Osteoblast (primary cell): Measurements from ENCODE around the gene MAPK8IP3. TPM values are rescaled to one million over a fixed set of nuclear protein-coding genes. Genes with fewer than 3 reads are reported as not detected.

ENCODE experiments used
- DNase-seq: peaks from one replicate; pipeline ENCODE4 v3.0.0; 2011; ENCODE audit warnings: low spot score, mixed read lengths; ENCODE audit not compliant: insufficient read length; ENCODE audit errors: missing footprints
- H2AFZ ChIP-seq: 2 replicates; pipeline ENCODE4 v1.6.0; 2011; ENCODE audit warnings: mild to moderate bottlenecking, low read length
- H3K27ac ChIP-seq: 2 replicates; pipeline ENCODE4 v1.5.1; 2011; ENCODE audit warnings: mild to moderate bottlenecking, low read depth, low read length, moderate library complexity
- H3K27me3 ChIP-seq: 2 replicates; pipeline ENCODE4 v1.6.0; 2012; ENCODE audit warnings: mild to moderate bottlenecking, control low read depth, inconsistent platforms, low read length, moderate library complexity; ENCODE audit not compliant: insufficient read depth
- H3K36me3 ChIP-seq: 2 replicates; pipeline ENCODE4 v1.5.1; 2011; ENCODE audit warnings: mild to moderate bottlenecking, low read length, control low read depth, moderate library complexity; ENCODE audit not compliant: insufficient read depth
- H3K4me1 ChIP-seq: 2 replicates; pipeline ENCODE4 v1.5.1; 2011; ENCODE audit warnings: mild to moderate bottlenecking, low read length, control low read depth, moderate library complexity; ENCODE audit not compliant: insufficient read depth
- H3K4me2 ChIP-seq: 2 replicates; pipeline ENCODE4 v1.6.0; 2011; ENCODE audit warnings: mild to moderate bottlenecking, low read length; ENCODE audit not compliant: insufficient read depth
- H3K4me3 ChIP-seq: fragments of 200-600 bp; sonication (generic); 3 replicates; pipeline ENCODE4 v1.5.1; 2012; ENCODE audit warnings: mild to moderate bottlenecking, low read length, inconsistent platforms; ENCODE audit not compliant: insufficient read depth
- H3K79me2 ChIP-seq: 2 replicates; pipeline ENCODE4 v1.6.0; 2012; ENCODE audit warnings: mild to moderate bottlenecking, low read length, control low read depth, inconsistent platforms; ENCODE audit not compliant: insufficient read depth
- H3K9me3 ChIP-seq: 2 replicates; pipeline ENCODE4 v1.5.1; 2011; ENCODE audit warnings: low read depth, low read length, control low read depth
- H4K20me1 ChIP-seq: 2 replicates; pipeline ENCODE4 v1.6.0; 2012; ENCODE audit warnings: mild to moderate bottlenecking, low read length, control low read depth; ENCODE audit not compliant: insufficient read depth
- total RNA-seq: library from RNA; depleted of rRNA; stranded (reverse); fragments of >200 nt; gene quantifications from 2 replicates; pipeline ENCODE4 v1.2.3, GENCODE V29; 2012
- TF ChIP-seq, protein P1 (sequence below): IDR thresholded peaks from 2 replicates; pipeline ENCODE4 v1.5.1; 2011; ENCODE audit warnings: mild to moderate bottlenecking, low read depth, low read length, moderate library complexity; ENCODE audit errors: extremely low read depth

Gene MAPK8IP3
- total RNA-seq, 1 donor: 64.1 TPM

GRCh38 chr16:1775846-1776671, 70.1 kb downstream of the MAPK8IP3 start:
- H3K36me3 ChIP-seq: peaks cover 29% of the 10 kb centered on the region
- H3K4me1 ChIP-seq: peaks cover 23% of the 10 kb centered on the region
- peak; percentile 85 for DNase-seq
- no peak overlapping the region for H3K4me3 ChIP-seq
- H3K4me2 ChIP-seq: no peak overlapping the region
- H3K27me3 ChIP-seq: no peaks in the 10 kb centered on the region
- H3K9me3 ChIP-seq: no peaks in the 10 kb centered on the region
- H3K27ac ChIP-seq: no peak overlapping the region
- no peak overlapping the region for H2AFZ ChIP-seq
- peaks cover 35% of the 10 kb centered on the region for H4K20me1 ChIP-seq
- TF ChIP-seq, protein P1, sequence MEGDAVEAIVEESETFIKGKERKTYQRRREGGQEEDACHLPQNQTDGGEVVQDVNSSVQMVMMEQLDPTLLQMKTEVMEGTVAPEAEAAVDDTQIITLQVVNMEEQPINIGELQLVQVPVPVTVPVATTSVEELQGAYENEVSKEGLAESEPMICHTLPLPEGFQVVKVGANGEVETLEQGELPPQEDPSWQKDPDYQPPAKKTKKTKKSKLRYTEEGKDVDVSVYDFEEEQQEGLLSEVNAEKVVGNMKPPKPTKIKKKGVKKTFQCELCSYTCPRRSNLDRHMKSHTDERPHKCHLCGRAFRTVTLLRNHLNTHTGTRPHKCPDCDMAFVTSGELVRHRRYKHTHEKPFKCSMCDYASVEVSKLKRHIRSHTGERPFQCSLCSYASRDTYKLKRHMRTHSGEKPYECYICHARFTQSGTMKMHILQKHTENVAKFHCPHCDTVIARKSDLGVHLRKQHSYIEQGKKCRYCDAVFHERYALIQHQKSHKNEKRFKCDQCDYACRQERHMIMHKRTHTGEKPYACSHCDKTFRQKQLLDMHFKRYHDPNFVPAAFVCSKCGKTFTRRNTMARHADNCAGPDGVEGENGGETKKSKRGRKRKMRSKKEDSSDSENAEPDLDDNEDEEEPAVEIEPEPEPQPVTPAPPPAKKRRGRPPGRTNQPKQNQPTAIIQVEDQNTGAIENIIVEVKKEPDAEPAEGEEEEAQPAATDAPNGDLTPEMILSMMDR: no peak
- H3K79me2 ChIP-seq: peaks cover 46% of the 10 kb centered on the region

DNA sequence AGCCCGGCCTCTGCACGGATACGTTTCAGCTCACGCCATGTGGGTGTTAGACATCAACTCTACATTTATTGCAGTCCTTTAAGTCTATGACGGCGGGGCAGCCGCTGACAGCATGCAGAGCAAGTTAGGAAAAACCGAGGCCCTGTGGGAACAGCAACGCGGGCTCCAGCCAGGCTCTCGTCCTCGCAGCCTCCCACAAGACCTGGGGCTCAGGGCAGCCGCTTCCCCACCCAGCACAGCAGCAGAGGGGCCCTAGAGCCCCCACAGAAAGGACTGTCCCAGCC, 70.6 kb downstream of the MAPK8IP3 start:
- peaks cover 40% of the 10 kb centered on the region for H4K20me1 ChIP-seq
- no peak overlapping the region for H3K27ac ChIP-seq
- peaks cover 49% of the 10 kb centered on the region for H3K79me2 ChIP-seq
- no peaks in the 10 kb centered on the region for H3K27me3 ChIP-seq
- H3K9me3 ChIP-seq: no peaks in the 10 kb centered on the region
- peaks cover 29% of the 10 kb centered on the region for H3K36me3 ChIP-seq
- peak; percentile 77 for DNase-seq
- TF ChIP-seq, protein P1: no peak
- no peak overlapping the region for H3K4me3 ChIP-seq
- H3K4me1 ChIP-seq: peaks cover 29% of the 10 kb centered on the region
- H3K4me2 ChIP-seq: no peak overlapping the region
- H2AFZ ChIP-seq: no peak overlapping the region

DNA sequence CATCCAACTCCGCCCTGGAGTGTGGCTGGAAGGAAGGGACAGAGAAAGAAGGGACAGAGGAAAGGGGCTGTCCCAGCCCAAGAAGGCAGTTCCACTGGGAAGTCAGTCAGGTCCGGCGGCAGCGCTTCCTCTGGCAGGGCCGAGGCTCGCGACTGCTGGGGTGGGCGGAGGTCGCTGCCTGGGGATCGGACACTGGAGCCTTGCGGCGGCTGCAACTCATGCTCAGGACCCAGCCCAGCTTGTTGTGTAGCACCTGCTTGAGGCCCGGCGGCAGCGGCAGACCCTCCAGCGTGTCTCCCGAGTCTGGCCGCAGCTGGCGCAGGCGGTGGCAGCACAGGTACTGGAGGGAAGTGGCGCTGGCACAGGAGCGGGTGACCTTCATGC, 71.0 kb downstream of the MAPK8IP3 start:
- TF ChIP-seq, protein P1: no peak
- no peaks in the 10 kb centered on the region for H3K27me3 ChIP-seq
- no peak overlapping the region for H3K27ac ChIP-seq
- peaks cover 29% of the 10 kb centered on the region for H3K36me3 ChIP-seq
- H3K79me2 ChIP-seq: peaks cover 46% of the 10 kb centered on the region
- no peak overlapping the region for H3K4me3 ChIP-seq
- H3K9me3 ChIP-seq: no peaks in the 10 kb centered on the region
- peaks cover 39% of the 10 kb centered on the region for H4K20me1 ChIP-seq
- H2AFZ ChIP-seq: no peak overlapping the region
- DNase-seq: peak; percentile 77
- H3K4me1 ChIP-seq: peaks cover 27% of the 10 kb centered on the region
- H3K4me2 ChIP-seq: no peak overlapping the region

DNA sequence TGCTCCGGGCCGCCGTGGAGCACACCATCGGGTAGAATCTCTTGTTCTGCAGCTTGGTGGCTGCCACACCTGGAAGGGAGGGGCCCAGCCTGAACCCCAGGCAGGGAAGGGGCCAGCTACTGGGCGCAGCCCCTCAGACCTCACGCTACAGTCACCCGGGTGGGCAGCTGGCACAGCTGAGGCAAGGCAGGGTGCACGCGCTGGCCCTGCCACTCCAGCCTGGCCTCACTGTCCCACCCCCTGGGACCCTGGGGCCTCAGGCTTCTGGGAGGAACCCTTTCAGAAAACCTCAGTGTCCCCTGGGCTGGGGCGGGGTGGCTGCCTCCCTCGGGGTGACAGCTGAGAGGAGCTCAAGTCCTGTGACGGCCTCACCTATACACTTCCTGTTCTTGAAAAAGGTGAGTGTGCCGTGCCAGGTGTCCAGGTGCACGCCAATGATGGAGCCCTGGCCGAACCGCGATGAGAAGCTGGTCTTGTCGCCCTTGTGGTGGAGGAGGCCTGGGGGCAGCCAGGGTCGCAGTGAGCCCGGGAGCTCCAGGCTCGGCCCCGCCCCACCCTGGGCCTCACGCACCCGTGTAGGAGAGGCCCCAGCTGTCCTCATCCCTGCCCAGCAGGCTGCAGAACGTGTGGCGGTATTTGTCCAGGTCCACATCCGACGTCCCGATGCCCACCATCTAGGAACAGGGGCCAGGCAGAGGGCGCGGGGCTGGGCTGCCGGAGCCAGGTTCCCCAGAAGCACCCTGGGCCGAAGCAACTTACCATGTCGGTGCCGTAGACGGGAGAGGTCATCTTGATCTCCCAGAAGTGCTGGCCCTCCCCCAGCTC, 71.6 kb downstream of the MAPK8IP3 start:
- TF ChIP-seq, protein P1: no peak
- no peak overlapping the region for H3K4me2 ChIP-seq
- H3K9me3 ChIP-seq: no peaks in the 10 kb centered on the region
- H3K4me3 ChIP-seq: no peak overlapping the region
- no peaks in the 10 kb centered on the region for H3K27me3 ChIP-seq
- peaks cover 21% of the 10 kb centered on the region for H3K4me1 ChIP-seq
- no peak overlapping the region for H2AFZ ChIP-seq
- peaks cover 36% of the 10 kb centered on the region for H4K20me1 ChIP-seq
- peaks cover 29% of the 10 kb centered on the region for H3K36me3 ChIP-seq
- H3K79me2 ChIP-seq: peaks cover 40% of the 10 kb centered on the region
- peak; percentile 86 for DNase-seq
- H3K27ac ChIP-seq: no peak overlapping the region
